NAMALWA (cell line): ENCODE results near the gene TRAFD1.

Experiments
- DNase-seq: peaks from one replicate; pipeline ENCODE4 v3.0.0-alpha.2; 2015; ENCODE audit warnings: low spot score

Gene TRAFD1

DNA sequence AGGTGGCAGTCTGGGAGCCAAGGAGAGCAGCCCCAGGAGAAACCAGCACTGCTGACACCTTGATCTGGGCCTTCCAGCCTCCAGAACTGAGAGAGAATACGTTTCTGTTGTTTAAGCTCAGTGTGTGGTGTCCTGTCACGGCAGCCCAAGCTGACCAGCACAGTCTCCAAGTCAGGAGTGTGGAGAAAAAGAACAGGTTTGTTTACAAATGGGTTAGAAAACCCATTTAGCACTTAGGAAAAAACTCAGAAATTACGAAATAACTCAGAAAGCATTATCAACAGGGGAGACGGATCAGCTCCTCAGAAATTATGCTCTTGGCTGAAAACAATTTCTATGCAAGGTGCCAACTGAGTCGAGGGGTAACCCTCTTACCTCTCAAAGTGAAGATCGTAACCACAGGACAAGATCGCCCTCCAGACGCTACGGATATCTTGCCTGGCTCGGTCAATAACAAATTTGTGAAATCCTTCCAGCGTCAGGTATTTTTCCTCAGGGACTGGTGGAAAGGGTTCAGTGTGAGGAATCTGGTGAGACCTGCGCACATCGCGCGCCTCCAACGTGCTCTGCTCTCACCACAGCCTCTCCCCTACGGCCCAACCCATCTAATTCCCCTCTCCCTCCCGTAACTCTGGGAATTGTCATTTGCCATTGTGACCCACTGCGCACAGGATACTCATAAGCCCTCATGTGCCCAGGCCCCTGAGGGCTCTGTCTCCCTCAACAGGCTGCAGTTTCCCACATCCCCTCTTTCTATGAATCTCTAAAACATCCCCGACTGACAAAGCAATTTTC, 50.2 kb downstream of the TRAFD1 start:
- no peak for DNase-seq

DNA sequence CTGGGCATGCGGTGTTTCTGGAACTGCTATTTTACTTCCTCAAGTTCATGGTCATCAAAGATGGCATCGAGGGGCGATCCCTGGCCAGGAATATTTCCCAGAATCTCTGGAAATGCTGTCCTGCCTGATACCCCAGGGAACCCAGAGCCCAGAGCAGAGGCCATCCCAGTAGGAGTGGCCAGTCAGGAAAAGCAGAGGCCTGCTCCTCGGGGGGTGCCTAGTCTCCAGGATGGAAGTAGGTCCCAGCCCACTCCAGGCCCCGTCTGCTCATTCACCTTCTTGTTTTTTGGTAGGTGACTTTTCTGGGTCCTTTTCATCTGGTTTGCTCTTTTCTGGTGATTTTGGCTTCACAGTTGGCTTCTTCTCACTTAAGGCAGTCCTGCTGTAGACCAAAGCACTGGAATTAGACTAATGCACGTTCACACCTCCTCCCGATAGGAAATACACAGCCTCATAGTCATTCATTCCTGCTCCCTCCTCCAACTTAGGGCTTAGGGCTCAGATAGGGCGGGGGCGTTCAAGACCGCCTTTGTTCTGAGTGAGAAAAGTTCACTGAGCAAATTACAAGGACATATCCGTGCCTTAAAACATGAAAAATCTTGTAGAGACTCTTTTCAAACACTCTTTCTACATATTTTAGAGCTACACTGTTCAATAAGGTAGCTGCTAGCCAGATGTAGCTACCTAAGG, 51.1 kb downstream of the TRAFD1 start:
- DNase-seq = no peak

DNA sequence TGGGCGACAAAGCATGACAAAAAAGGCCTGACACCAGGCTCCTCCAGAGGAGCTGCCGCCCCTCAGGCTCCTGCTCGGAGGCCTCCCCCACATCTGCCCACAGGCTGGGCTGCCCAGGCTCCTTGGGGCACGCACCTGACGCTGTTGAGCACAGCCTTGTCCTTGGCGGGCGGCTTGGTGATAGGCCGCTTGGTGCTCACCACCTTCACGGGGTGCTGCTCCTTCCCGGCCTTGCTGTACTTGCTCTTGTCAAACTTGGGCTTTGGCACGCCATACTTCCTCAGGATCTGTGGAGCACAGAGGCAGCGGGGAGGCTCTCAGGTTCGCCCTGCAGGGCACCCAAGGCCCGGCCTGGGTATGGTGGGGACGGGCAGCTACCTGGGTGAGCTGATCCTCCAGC, 53.4 kb downstream of the TRAFD1 start:
- no peak for DNase-seq

DNA sequence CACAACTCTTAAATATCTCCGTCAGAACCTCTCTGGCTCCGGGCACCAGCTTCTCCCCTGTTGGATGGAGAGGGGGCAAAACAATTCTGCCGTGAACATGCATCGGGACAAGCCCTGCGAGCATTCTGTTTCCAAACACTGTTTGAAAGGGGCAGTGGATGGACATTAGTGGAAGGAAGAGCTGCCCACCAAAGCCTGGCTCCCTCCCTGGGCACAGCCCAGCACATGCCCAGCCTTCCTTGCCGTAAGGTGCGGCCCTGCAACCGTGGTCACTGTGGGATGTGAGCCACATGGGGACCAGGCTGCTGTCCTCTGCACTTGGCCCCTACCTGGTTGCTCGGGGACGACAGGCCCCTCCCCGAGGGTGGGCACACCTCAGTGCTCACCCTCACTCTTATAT, 54.0 kb downstream of the TRAFD1 start:
- no peak for DNase-seq

DNA sequence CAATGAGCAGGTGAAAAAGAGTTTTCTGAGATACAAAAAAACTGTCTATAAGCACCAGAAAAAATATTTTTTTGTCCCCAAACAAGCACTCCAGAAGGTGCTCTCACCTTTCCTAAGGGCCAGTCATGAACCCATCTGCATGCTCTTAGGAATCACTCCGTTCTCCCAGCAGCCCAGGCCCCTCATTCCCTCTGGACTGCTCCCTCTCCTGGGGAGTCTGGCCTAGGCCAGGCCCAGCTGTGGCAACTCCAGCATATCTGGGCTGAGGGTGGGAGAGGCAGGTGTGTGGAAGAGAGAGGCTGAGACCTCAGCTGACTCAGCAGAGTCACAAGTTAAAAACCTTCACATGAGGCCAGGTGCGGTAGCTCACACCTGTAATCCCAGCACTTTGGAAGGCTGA, 54.6 kb downstream of the TRAFD1 start:
- DNase-seq = no peak

DNA sequence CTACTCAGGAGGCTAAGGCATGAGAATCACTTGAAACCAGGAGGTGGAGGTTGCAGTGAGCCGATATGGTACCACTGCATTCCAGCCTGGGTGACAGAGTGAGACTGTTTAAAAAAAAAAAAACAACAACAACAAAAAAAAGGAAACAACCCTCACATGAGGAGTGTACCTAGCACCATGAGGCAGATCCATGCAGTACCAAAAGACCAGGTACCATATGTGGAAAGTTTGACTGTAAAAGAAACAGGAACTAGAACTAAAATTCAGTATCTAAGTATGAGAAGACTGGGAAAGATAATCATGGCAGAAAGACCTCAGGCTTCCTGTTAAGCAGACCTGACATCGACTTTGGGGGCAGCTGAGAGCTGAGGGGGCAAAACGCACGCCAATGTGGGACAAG, 55.1 kb downstream of the TRAFD1 start:
- DNase-seq = no peak

DNA sequence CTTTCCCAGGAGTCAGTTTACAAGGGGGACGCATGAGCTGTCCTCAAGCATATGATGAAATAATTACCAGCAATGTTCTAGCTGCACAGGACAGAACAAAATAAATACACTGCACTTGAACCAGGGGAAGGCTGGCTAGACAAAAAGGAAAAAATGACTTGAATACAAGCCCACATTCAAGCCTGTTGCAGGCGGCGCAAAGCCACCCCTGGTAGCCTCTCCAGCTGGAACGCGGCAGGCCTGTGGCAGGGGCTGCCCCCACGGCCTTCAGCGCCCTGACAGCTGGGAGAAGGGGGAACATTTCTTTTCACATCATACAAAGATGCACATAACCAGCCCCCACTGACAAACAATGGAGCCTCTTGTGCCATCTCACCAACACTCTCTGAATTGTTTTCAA, 57.1 kb downstream of the TRAFD1 start:
- no peak for DNase-seq

DNA sequence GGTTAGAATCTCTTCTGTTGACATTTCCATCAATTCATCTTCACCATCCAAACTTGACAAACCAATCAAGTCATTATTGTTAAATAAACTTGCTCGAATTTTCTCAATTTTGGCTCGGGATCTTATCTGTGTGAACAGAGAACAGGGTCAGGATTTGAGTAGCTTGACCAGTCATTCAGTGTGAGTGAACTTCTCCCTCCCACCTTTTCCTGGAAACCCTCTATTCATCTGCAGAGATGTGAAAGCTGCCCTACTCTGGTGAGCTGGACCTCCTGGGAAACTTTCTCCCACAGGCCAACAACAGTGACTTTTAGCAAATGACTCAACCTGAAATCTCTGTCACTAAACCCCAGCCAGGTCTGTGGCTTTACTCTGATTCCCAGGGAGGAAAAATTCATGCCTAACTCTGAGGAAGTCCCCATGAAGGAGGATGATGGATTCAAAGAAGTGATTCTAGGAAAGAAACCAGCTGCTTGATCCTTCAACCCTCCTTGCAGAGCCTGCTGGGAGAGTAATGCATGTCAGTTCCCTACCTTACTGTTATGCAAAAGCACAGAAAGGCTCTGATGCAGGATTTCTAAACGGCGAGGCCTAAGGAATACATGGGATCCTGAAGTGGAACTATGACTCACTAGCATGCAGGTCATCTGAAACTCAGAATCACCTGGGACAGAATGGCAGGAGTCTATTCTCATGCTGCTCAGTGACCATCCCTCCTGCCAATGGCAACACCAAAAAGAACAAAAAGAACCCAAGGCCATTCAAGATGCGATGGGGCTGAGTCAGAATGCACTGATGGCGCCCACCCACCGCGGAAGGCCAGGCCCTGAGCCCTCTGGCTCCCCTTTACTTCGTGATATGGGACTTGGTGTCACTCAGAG, 58.0 kb downstream of the TRAFD1 start:
- DNase-seq = no peak

DNA sequence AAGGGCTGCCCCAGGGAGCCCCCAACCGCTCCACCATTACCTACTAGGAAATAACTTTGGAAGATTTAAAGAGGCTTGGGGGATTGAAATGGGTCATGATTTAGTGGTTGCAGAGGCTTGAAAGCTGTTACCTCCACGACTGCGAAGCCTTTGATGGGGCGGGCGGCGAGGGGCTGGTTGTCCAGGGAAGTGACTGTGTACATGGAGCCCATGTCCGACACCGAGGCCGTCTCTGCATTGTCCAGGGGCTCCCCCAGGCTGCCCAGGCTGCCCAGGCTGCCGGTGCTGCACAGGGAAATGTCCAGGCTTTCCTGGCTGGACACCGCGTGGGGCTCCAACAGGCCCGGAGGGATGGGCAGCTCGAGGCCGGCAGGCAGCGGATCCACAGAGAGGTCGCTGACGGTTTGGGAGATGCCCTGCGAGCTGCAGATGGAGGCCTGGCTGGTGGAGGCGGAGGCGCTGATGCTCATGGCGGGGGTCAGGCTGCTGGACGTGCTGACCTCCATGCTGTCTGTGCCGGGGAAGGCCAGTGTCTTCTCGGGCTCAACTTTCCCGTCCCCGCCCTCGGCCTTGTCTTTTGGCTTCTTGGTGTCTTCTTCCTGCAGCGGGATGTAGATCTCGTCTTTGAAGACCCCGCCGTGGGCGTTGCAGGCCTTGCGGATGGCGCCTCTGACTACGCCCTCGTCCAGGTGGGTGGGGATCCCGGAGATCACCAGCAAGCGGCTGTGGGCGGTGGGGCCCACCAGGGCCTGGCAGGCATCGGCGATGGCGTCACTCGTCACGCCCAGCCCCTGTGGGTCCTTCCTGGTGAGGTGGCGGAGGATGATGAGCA, 58.9 kb downstream of the TRAFD1 start:
- no peak for DNase-seq

DNA sequence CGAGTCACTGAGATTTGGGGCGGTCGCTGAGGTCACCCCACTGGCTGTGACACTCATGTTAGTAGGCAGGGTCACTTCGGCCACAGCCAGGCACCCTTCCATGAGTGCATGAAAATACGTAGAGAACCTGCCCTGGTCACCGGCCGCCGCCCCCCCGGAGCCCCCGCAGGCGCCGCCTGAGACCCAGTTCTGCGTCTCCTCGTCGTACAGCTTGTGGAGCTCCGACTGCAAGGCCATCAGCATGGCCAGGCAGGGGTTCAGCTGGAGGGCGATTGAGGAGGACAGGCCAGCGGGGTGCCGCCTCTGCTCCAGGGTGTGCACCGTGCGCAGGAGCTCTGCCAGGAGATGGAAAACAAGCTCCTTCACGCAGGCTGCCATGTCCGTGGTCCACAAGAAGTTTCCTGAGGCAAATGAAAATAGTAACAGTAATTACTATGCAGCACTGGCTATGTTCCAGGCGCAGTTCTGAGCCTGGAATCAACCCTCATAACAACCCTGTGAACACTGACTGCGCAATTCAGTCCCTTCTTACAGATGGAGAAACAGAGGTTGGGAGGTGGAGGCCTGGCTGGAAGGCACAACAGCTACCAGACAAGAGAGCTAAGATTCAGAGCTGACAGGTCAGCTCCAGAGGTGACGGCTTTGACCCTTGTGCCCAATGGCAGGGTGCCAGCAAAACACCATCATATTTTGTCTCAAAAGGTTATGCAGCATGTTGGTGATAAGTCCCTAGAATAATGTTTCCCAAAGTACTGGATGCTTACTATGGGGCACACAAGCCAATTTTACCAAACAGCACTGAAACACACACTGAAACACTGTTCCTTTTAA, 59.9 kb downstream of the TRAFD1 start:
- no peak for DNase-seq

DNA sequence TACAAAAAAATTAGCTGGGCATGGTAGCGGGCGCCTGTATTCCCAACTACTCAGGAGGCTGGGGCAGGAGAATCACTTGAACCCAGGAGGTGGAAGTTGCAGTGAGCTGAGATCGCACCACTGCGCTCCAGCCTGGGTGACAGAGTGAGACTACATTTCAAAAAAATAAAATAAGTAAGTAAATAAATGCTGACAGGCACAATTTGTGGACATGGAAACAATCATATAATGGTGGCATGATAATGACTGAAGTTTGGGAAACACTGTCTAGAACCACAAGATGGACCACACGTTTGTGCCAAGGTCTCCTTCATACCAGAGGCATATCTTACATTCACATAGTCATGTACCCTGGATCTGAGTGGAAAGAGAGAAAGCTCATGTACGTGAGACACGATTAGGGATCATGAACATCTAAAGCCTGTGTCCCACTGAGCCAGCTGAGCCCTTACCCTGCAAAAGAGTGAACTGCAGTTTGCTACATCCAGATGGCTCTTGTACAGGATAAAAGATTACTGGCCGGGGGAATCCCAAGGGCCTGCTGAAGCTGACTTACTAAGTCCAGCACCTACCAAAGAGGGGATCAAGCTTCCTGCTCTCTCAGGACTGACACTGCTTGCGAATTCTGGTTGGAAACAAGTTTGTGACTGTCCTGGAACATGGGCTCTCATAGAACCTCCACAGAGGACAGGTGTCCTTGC, 62.9 kb downstream of the TRAFD1 start:
- DNase-seq = no peak

DNA sequence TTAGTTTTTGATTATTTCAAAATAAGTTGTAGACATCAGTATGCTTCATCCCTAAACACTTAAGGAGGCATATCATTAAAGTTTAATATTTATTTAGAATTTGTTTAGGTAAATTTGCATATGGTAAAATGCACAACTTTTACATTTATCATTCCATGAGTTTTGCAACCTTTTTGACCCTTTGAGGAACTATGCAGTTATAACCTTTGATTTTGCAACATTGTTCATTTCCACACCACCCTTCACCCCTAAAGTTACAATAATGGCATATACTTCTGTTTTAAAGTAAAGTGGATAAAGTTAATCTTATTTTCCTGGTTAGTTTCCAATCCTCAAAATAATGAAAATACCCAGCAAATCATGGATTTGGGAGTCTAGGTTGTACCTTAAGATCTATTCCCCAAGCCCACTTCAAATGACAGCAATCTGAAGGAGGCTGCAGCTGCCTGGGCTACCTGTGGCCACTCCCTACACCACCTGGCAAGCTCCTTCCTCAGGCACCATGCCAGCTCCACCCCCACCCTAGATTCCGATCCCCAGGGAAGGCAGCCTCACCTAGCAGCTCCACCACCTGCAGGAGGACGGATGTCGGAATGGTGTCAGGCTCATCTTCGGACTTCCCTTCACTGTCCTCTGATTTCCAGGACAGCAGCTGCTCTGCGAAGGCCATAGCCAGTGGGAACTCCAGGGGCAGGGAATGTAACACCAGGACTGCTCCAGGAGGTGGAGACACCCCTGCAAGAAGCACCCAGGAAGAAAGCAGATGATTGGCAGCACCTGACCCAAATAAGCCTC, 65.1 kb downstream of the TRAFD1 start:
- no peak for DNase-seq

DNA sequence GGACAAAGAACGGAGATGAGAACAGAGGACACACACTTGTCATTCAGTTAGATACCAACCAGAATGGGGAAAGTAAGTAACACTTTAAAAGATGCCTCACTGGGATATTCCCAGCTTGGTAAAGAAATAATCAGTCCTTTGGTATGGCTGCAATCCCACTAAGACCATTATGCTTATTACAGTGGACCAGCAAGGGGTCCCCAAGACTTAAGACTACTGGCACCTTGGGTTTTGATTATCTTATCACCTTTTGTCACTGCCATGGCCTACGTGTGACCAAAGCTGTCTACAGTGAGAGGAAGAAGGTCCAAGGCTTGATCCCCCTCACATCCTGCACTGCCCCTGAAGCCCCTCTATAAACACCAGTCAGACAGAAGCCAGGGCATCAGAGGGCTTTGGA, 65.8 kb downstream of the TRAFD1 start:
- DNase-seq = no peak

DNA sequence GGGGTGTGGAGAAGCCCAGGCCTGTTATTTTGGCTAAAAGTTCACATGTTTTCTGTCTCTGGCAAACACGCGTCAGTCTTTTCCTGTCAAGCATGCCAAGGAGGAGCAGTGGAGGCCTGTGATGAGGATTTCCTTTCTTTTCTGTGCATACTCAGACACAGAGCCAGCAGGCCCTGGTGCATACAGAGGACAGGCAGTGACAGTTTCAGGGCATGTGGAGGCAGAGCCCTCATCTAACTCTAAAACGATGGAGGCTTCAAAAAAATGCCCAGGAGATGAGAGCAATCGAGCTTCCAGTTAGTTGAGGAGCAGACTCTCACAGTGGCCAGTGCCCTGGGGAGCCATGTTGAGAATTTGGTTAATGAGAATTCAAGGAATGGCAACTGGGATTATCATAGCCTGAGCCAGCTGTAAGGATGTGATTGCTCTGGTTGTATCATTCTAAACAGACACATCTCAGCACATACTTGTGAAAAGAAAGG, 66.5 kb downstream of the TRAFD1 start:
- DNase-seq = no peak

DNA sequence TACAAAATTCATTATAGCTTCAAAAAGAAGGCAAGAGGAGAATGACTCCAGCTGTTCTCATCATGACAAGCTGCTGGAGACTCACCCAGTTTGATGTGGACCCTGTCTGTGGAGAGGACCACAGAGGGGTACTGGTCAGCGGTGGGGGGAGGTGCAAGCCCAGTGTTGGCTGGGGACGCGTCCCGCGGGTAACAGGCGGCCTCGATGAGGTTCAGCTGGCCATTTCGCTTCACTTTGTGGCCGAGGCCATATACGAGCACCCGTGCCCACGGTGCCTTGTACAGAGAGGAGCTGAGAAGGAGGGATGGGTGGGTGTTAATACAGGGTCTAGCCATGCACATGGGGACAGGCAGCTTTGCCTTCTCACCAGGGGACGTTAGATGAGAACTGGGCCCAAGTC, 67.1 kb downstream of the TRAFD1 start:
- no peak for DNase-seq

DNA sequence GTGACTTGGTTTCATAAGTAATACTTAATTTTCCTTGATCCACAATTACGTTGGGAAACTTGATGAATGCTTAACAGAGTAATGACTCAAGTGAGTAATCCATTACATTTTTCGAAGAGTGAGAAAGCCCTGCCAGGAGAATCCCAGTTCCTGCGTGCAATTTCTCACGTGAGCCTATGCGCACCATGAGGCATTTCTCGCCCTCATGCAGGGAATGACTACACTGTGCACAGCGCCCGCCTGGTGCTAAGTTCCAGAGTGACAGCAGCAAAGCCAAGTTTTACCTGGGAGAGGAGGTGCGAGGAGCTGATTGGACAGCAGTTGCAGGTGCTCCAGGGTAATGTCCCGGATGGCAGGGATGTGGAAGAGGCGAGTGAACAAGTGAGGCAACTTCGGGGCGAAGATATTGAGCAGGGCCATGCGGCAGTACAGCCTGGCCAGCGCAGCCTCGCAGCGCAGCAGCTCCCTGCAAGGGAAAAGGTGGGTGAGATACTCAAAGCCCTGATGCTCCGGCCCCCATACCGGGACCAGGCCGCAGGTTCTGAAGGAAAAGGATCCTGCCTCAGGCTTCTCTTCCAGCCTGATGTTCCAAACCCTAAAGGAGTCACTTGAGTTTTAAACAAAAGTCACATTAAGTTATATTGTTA, 69.4 kb downstream of the TRAFD1 start:
- no peak for DNase-seq

DNA sequence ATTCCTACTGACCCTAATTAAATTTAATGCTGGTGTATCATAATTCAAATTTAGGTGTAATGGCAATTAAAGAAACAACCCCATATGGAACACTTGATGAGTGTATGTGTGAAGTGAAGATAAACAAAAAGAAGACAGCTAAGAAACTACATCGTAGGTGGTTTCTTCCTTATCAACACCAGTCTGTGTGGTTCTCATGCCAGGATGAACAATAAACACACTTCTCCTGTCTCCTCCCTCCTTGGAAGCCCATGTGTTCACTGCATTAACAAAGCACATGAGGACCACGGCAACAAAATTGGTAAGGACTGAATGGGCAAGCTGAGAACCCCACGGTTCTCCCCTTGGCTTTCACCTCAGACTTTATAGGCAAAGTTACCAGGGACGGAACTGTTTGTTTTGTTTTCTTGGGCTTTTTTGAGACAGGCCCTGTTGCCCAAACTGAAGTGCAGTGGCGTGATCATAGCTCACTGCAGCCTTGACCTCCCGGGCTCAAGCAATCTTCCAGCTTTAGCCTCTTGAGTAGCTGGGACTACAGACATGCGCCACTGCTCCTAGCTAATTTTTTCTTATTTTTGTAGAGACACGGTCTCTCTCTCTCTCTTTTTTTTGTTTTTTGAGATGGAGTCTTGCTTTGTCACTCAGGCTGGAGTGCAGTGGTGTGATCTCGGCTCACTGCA, 71.0 kb downstream of the TRAFD1 start:
- no peak for DNase-seq

DNA sequence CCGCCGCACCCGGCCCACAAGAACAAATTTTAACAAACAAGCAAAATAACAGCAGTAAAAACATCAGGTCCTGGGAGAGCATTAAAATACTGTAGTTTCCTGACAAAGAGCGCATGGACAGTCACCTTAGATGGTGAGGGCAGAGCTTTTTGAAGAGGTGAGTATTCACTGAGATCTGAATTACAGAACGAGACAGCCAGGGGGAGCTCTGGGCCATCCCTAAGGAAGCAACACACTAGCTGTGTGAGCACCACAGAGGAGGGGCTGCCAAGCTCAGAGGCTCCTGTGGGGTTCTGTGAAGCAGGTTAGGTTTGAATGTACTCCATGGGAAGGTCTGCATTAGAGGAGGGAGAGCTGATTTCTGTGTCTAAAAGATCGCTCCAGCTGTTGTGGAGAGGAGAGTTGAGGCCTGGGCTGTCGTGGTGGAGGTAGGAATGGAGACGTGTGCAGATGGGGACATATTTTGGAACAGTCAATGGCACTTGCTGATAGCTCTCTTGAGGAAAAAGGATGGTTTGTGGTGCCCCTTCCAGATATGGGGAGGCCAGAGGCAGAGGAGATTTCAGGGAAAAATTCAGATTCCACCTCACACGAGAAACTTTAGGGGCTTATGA, 72.9 kb downstream of the TRAFD1 start:
- DNase-seq = peak; percentile 76
